Retinal pigment epithelial cell (primary cell): ENCODE measurements around the gene SCMH1.
"Not testable (repeated sequence)": the region's sequence is repeated elsewhere in the genome, so short reads cannot be mapped to it uniquely, and the experiment has no call there.

Experiments
- DNase-seq: peaks from one replicate; pipeline ENCODE4 v3.0.0-alpha.2; 2010; ENCODE audit warnings: low read depth
- H3K4me3 ChIP-seq: 2 replicates; pipeline ENCODE4 v1.5.1; 2011; ENCODE audit warnings: mild to moderate bottlenecking, low read length, control low read depth, moderate library complexity
- CTCF ChIP-seq: conservative IDR thresholded peaks from 2 replicates; pipeline ENCODE4 v1.5.1; 2011; ENCODE audit warnings: low read depth, low read length, control low read depth, inconsistent platforms

The SCMH1 gene

GRCh38 chr1:41152622-41153044 lies 89.5 kb downstream of the SCMH1 start:
- DNase-seq: peak; percentile 44
- no peak overlapping the region for H3K4me3 ChIP-seq
- TF ChIP-seq CTCF: no peak

DNA sequence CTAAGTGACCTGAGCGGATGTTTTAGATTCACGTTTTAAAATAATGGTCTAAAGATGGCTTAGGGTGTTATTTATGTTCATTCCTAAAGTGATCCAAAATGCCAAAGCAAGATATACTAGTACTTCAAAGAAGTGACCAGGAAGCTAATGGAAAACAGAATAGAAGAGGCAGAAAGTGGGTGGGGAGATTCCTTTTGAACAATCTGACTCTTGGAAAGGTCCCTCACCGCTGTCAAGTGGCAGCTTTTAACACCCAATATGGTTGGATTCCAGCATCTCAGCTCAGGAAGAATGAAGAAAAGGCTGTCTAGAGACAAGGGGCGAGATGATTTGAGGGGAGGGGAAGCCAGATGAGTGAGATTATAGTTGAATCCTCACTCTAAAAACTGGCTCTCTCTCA lies 90.3 kb downstream of the SCMH1 start:
- DNase-seq: no peak
- no peak overlapping the region for H3K4me3 ChIP-seq
- no peak for TF ChIP-seq CTCF

DNA sequence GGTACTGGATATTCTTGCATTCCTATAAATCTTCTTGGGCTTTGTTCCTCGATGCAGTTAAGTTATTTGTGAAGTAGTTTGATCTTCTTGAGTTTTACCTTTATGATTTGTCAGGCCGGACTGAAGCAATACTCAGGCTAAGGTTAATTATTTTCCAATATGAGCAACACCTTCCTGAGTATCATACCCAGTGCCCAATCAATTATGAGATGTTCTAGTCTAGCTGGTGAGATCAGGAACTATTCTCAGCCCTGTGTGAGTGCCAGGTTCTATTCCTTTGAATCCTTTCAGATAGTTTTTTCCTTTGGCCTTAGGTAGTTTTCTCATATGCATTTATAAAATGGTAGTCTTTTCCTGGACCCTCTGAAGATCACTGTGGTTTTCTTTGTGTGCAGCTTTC lies 92.5 kb downstream of the SCMH1 start:
- no peak for TF ChIP-seq CTCF
- DNase-seq: no peak
- no peak overlapping the region for H3K4me3 ChIP-seq

DNA sequence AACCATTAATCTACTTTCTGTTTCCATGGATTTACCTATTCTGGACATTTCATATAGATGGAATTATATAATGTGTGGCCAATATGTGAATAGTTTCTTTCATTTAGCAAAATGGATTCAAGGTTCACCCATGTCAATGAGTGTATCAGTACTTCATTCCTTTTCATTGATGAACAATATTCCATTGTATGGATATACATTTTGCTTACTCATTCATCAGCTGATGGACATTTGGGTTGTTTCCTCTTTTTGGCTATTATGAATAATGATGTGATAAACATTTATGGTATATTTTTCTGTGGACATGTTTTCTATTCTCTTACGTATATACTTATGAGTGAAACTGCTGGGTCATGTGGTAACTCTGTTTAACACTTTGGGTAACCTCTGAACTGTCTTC lies 97.8 kb downstream of the SCMH1 start:
- no peak for TF ChIP-seq CTCF
- no peak overlapping the region for H3K4me3 ChIP-seq
- no peak for DNase-seq

- no peak for DNase-seq
- TF ChIP-seq CTCF: no peak
- no peak overlapping the region for H3K4me3 ChIP-seq
Observed at GRCh38 chr1:41138549-41138948, 103.6 kb downstream of the SCMH1 start.

- DNase-seq: no peak
- no peak for TF ChIP-seq CTCF
- H3K4me3 ChIP-seq: no peak overlapping the region
Observed at GRCh38 chr1:41135196-41135947, 106.7 kb downstream of the SCMH1 start.

GRCh38 chr1:41134325-41134724 lies 107.8 kb downstream of the SCMH1 start:
- DNase-seq, H3K4me3 ChIP-seq: not testable (repeated sequence)
